Measurements from ENCODE around the gene GDF9.

DNA sequence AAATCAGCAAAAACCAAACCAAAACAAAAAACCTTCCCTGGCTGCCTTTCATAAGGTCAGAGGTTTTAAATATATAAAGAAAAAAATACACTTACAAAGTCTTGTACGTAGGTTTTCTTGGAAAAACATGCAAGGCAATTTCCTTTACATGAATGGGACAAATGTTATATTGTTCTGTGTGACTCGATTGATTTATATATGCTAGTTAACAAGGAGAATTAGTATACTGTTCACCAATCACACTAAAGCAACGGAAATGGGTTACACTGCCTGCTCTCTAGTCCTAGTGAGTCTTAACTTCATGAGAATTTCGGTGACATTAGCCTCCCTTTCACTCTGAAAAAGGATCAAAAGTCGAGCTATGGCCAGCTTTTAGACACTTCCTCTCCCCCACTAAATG is 5.5 kb downstream of the GDF9 start:
- TF ChIP-seq, protein P1, sequence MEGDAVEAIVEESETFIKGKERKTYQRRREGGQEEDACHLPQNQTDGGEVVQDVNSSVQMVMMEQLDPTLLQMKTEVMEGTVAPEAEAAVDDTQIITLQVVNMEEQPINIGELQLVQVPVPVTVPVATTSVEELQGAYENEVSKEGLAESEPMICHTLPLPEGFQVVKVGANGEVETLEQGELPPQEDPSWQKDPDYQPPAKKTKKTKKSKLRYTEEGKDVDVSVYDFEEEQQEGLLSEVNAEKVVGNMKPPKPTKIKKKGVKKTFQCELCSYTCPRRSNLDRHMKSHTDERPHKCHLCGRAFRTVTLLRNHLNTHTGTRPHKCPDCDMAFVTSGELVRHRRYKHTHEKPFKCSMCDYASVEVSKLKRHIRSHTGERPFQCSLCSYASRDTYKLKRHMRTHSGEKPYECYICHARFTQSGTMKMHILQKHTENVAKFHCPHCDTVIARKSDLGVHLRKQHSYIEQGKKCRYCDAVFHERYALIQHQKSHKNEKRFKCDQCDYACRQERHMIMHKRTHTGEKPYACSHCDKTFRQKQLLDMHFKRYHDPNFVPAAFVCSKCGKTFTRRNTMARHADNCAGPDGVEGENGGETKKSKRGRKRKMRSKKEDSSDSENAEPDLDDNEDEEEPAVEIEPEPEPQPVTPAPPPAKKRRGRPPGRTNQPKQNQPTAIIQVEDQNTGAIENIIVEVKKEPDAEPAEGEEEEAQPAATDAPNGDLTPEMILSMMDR (IDR thresholded peaks at IDR 0.05), result no peak
- TF ChIP-seq POLR2A (IDR thresholded peaks at IDR 0.05), result no peak

Measured in thyroid gland (tissue), 4 donors.